ENCODE results near the gene RNLS.

DNA sequence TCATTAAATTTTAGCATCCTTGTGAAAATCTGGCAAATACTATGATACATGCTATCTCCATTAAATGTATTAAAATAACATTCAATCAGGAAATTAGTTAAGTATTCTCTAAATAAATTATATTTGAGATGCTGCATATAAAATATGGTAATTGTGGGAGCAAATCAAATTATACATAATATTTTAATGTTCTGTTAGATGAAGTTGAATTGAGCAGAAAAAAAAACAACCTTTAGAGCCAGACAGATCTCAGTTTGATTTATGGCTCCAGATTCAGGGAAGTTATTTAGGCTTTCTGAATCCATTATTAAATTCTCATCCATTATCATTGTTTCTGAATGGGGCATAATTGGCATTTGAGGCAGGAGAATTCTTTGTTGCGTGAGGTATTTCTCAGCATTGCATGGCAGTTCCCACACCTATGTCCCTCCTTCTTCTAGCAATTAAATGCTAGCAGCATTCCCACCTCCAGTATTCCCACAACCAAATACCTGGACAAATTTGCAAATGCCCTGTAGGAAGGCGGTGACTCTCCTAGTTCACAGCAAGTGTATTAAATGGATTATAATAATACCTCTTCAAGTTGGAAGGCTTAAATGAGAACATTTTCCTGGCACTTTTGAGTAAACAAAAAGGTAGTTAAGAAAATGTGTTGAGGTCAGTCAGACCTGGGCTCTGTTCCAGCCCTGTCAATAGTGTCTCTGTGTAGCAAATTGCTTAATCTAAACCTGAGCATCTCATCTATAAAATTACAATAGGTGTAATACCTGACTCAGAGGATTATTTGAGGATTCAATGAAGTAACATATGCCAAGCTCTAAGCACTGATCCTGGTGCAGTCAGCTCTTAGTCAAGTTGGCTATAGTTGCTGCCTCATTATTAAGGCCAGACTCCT lies 108.9 kb downstream of the RNLS start:
- TF ChIP-seq POLR2AphosphoS5 (IDR thresholded peaks at IDR 0.05; ENCODE audit: low read depth, low read length): no peak
- TF ChIP-seq POLR2A (IDR thresholded peaks at IDR 0.05; ENCODE audit: low read depth, low read length): no peak
